KOPT-K1 (cell line): ENCODE results near the gene CDH23.

Experiments
- H3K27ac ChIP-seq: fragments of 200-600 bp; sonication (generic); 2 replicates; pipeline ENCODE4 v1.5.1; 2016; ENCODE audit warnings: antibody characterized with exemption, mild to moderate bottlenecking, low read depth, low read length; ENCODE audit not compliant: poor library complexity, severe bottlenecking
- H3K36me3 ChIP-seq: fragments of 200-600 bp; sonication (generic); 2 replicates; pipeline ENCODE4 v1.5.1; 2017; ENCODE audit warnings: antibody characterized with exemption, mild to moderate bottlenecking, low read length, moderate library complexity; ENCODE audit not compliant: insufficient read depth
- H3K9me3 ChIP-seq: fragments of 200-600 bp; sonication (generic); 2 replicates; pipeline ENCODE4 v1.5.1; 2017; ENCODE audit warnings: antibody characterized with exemption, low read length, mild to moderate bottlenecking; ENCODE audit not compliant: insufficient read depth, poor library complexity, severe bottlenecking

CDH23 gene

GRCh38 chr10:71394926-71395562 is 1.7 kb upstream of the CDH23 start:
- H3K27ac ChIP-seq, result no peak overlapping the region
- H3K36me3 ChIP-seq, result no peaks in the 10 kb centered on the region
- no peaks in the 10 kb centered on the region for H3K9me3 ChIP-seq

GRCh38 chr10:71395621-71396020 is 1.1 kb upstream of the CDH23 start:
- H3K9me3 ChIP-seq, result no peaks in the 10 kb centered on the region
- H3K36me3 ChIP-seq, result no peaks in the 10 kb centered on the region
- H3K27ac ChIP-seq, result no peak overlapping the region

- Histone ChIP-seq H3K9me3 (no peaks in the 10 kb centered on the region), H3K36me3 (no peaks in the 10 kb centered on the region), H3K27ac (no peak overlapping the region)
These were observed 523 bp upstream of the CDH23 start for GRCh38 chr10:71396084-71396710.

- Histone ChIP-seq H3K27ac (no peak overlapping the region), H3K9me3 (no peaks in the 10 kb centered on the region), H3K36me3 (no peaks in the 10 kb centered on the region)
These were observed 834 bp downstream of the CDH23 start for GRCh38 chr10:71397296-71398212.

- Histone ChIP-seq H3K36me3 (no peaks in the 10 kb centered on the region), H3K27ac (no peak overlapping the region), H3K9me3 (no peaks in the 10 kb centered on the region)
These were observed 2.3 kb downstream of the CDH23 start for GRCh38 chr10:71398976-71399375.

- no peak overlapping the region for H3K27ac ChIP-seq
- no peaks in the 10 kb centered on the region for H3K36me3 ChIP-seq
- no peaks in the 10 kb centered on the region for H3K9me3 ChIP-seq
These were observed 3.2 kb downstream of the CDH23 start for GRCh38 chr10:71399946-71400345.

GRCh38 chr10:71401056-71401455 is 4.3 kb downstream of the CDH23 start:
- no peaks in the 10 kb centered on the region for H3K9me3 ChIP-seq
- no peak overlapping the region for H3K27ac ChIP-seq
- no peaks in the 10 kb centered on the region for H3K36me3 ChIP-seq

- no peaks in the 10 kb centered on the region for H3K36me3 ChIP-seq
- H3K9me3 ChIP-seq, result no peaks in the 10 kb centered on the region
- no peak overlapping the region for H3K27ac ChIP-seq
These were observed 5.3 kb downstream of the CDH23 start for GRCh38 chr10:71402005-71402404.

GRCh38 chr10:71404503-71405295 is 8.0 kb downstream of the CDH23 start:
- Histone ChIP-seq H3K36me3 (no peaks in the 10 kb centered on the region), H3K9me3 (no peaks in the 10 kb centered on the region), H3K27ac (no peak overlapping the region)

GRCh38 chr10:71406878-71407277 is 10.2 kb downstream of the CDH23 start:
- no peaks in the 10 kb centered on the region for H3K36me3 ChIP-seq
- H3K27ac ChIP-seq, result no peak overlapping the region

GRCh38 chr10:71408436-71409225 is 11.9 kb downstream of the CDH23 start:
- Histone ChIP-seq H3K9me3 (peaks cover 21% of the 10 kb centered on the region), H3K36me3 (no peaks in the 10 kb centered on the region), H3K27ac (no peak overlapping the region)

More at GRCh38 chr10:71406878-71407277, 10.2 kb downstream of the CDH23 start:
- H3K9me3 ChIP-seq, result peaks cover 18% of the 10 kb centered on the region

- no peak overlapping the region for H3K27ac ChIP-seq
- H3K9me3 ChIP-seq, result peaks cover 21% of the 10 kb centered on the region
- H3K36me3 ChIP-seq, result no peaks in the 10 kb centered on the region
These were observed 12.9 kb downstream of the CDH23 start for GRCh38 chr10:71409516-71410104.

- no peaks in the 10 kb centered on the region for H3K36me3 ChIP-seq
- H3K27ac ChIP-seq, result no peak overlapping the region
- H3K9me3 ChIP-seq, result peaks cover 34% of the 10 kb centered on the region
These were observed 16.9 kb downstream of the CDH23 start for GRCh38 chr10:71413581-71413980.

GRCh38 chr10:71414359-71414758 is 17.6 kb downstream of the CDH23 start:
- H3K9me3 ChIP-seq, result peaks cover 35% of the 10 kb centered on the region
- no peak overlapping the region for H3K27ac ChIP-seq
- no peaks in the 10 kb centered on the region for H3K36me3 ChIP-seq
